HK-2 (cell line): ENCODE data around the gene ZNG1E.
"Not testable (repeated sequence)": the region's sequence is repeated elsewhere in the genome, so short reads cannot be mapped to it uniquely, and the experiment has no call there.

Source experiments
- DNase-seq: peaks from one replicate; pipeline ENCODE4 v3.0.0-alpha.2; 2018; ENCODE audit not compliant: unreplicated experiment

ZNG1E gene

DNA sequence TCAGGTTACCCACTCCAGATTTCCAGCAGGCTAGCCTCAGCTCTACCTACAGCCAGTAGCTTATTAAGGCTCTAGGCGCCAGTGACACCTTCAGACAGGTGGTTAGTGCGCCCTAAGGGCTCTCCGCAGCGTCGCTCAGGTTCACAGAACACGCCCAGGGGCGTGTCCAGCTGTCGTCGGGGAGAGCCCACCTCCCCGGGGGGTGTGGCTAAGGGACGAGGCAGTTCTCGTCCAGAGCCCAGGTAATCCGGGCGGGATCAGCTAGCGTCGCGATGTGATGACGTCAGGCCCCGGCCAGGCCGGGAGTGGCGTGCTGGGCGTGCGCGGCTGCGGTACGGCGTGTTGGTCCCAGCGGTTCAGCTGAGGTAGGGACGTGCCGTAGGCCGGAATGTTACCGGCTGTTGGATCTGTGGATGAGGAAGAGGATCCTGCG, at the start of gene ZNG1E:
ZNG1E (plus strand) TSS at position 340 of the 433 bp plus-strand sequence; CDS start at position 389, 49 bp downstream.
- DNase-seq, result peak; percentile 7

DNA sequence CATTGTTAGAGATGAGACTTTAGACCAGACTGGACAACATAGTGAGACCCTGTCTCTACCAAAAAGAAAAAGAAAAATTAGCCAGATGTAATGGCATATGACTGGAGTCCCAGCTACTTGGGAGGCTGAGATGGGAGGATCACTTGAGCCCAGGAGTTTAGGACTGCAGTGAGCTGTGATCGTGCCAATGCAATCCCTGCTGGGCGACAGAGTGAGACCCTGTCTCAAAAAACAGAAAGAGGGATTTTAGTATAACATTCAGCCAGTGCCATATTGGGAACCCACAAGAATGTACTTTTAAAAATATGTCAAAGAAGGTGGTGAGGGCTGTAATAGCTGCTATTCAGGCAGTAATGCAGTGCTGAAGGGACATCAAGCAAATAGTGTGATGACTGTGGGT, 2.1 kb upstream of the ZNG1E start:
- DNase-seq, result not testable (repeated sequence)

DNA sequence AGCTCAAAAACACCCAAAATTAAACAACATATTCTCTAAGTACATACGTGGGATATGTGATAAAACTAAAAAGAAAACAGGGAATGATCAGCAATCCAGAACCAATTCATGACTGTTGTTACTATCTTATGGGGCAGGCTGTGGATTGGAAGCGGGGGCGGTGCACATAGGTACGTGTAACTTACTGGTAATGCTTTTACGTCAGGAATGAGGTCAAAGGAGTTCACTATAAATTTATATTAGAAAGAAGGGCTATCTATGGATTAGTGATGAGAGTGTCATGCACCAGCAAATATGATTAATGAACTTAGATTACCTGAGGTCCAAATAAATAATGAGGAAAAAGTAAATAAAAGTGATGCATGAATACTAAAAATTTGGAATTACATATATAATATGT, 710 bp upstream of the ZNG1E start:
- DNase-seq, result not testable (repeated sequence)

DNA sequence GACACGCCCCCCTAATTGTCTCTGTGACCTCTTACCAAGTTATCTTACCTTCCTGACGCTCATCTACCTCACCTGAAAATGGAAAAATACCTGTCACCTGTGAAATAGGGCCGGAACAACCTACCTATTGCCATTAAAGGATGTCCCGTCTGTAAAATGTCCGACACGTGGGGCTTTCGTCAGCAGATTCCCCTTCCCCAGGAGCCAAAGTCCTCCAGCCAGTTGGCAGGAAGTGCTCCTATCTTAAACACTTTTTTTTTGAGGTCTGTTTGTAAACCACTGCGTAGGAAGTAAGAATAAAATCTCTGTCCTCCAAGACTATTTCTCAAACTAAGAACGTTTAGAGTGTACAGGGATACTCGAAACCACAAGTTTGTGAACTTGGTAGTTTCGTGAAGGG, 661 bp downstream of the ZNG1E start:
- not testable (repeated sequence) for DNase-seq

DNA sequence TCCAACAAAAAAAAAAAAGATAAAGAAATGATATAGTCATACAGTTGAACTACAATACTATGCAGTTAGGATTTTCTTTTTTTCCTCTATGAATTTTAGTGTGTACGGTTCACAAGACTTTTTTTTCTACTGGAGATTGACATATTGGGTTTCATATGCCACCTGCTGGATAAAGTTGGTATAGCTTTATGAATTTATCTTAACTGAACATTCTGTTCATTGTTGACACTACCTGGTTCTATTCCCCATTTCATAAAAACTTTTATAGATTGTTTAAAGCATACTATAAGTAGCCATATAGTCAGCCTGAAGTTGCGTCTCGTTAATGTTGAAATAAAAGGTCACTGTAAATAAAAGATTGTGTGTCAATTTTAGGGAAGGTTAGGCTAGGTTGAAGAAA, 2.8 kb downstream of the ZNG1E start:
- not testable (repeated sequence) for DNase-seq

DNA sequence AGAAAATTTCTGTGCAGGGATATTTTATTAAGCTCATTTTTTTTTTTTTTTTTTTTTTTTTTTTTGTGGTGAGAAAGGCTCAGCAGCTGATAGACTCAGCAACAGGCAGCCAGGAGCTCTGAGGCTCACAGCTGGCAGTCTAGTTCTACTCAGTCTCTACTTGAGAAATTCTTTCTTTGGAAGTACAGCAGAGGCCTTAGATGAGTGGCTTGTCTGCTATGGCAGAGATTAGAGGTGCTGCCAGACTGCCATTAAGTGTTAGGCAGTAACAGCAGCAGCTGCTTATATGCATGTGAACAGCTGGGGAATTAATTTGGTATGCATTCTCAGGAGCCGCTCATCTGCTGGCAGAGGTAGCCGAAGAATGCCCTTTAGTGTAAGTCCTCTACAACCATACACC, 27.8 kb downstream of the ZNG1E start:
- not testable (repeated sequence) for DNase-seq

DNA sequence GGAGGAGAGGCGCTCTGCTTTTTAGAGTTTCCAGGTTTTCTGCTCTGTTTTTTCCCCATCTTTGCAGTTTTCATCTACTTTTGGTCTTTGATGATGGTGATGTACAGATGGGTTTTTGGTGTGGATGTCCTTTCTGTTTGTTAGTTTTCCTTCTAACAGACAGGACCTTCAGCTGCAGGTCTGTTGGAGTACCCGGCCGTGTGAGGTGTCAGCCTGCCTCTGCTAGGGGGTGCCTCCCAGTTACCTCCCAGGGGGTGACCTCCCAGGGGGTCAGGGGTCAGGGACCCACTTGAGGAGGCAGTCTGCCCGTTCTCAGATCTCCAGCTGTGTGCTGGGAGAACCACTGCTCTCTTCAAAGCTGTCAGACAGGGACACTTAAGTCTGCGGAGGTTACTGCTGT, 38.7 kb downstream of the ZNG1E start:
- not testable (repeated sequence) for DNase-seq

DNA sequence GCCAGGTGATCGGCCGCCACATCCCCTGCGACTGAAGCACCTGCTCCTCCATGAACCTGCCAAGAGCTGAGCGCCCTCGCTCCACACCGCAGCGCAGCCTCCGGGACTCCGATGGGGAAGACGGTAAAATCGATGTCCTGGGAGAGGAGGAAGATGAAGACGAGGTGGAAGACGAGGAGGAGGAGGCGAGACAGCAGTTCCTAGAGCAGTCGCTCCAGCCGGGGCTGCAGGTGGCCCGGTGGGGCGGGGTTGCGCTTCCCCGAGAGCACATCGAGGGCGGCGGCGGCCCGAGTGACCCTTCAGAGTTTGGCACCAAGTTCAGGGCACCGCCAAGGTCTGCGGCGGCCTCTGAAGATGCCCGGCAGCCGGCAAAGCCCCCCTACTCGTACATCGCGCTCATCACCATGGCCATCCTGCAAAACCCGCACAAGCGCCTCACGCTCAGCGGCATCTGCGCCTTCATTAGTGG, 61.4 kb downstream of the ZNG1E start, which contains the start of gene FOXD4L4:
FOXD4L4 (plus strand) TSS at position 51 of the 469 bp plus-strand sequence; CDS start at position 51, 0 bp downstream.
- DNase-seq, result not testable (repeated sequence)

DNA sequence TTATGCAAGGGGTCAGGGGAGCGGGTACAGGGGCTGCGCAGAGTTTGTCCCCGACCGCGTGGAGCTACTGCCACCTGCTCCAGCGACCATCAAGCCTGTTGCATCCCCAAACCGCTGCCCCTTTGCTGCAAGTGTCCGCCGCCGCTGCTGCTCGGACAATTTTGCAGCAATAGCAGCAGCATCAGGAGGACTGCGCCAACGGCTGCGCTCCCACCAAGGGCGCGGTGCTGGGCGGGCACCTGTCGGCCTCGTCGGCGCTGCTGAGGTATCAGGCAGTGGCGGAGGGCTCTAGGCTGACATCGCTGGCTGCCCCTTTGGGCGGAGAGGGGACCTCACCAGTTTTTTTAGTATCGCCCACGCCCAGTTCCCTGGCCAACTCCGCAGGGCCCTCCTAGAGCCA, 62.4 kb downstream of the ZNG1E start:
- DNase-seq, result not testable (repeated sequence)
